Activated gamma-delta T cell treated with anti-CD3 and anti-CD28 coated beads, Interleukin-2, amount 50 U/mL, for 16 hours (primary cell): ENCODE results near the gene IGF2R.
"Not testable (repeated sequence)": the region's sequence is repeated elsewhere in the genome, so short reads cannot be mapped to it uniquely, and the experiment has no call there.

Experiments
- DNase-seq: peaks from one replicate; pipeline ENCODE4 v3.0.0-alpha.2; 2020; ENCODE audit warnings: low read depth

The IGF2R gene

GRCh38 chr6:160138839-160139419, 170.0 kb downstream of the IGF2R start:
- no peak for DNase-seq

- DNase-seq: no peak
Observed at GRCh38 chr6:160139420-160139851, 170.6 kb downstream of the IGF2R start.

- DNase-seq: not testable (repeated sequence)
Observed at GRCh38 chr6:160140493-160140892, 171.6 kb downstream of the IGF2R start.

GRCh38 chr6:160141001-160141726, 172.3 kb downstream of the IGF2R start:
- DNase-seq: no peak

GRCh38 chr6:160142115-160142715, 173.3 kb downstream of the IGF2R start:
- no peak for DNase-seq

GRCh38 chr6:160146454-160147145, 177.7 kb downstream of the IGF2R start:
- no peak for DNase-seq

GRCh38 chr6:160147146-160147536, 178.3 kb downstream of the IGF2R start:
- no peak for DNase-seq

GRCh38 chr6:160154471-160154870, 185.6 kb downstream of the IGF2R start:
- no peak for DNase-seq

GRCh38 chr6:160156842-160157241, 188.0 kb downstream of the IGF2R start:
- no peak for DNase-seq

GRCh38 chr6:160160450-160160849, 191.6 kb downstream of the IGF2R start:
- DNase-seq: no peak
